GM19328 (cell line): Measurements from ENCODE around the gene CLDN2.
"Not testable (repeated sequence)": the region's sequence is repeated elsewhere in the genome, so short reads cannot be mapped to it uniquely, and the experiment has no call there.

Experiments
- ATAC-seq: cut with Tn5 transposase; IDR thresholded peaks from one replicate; pipeline ENCODE4 v1.9.1; 2021; ENCODE audit warnings: mild to moderate bottlenecking, moderate library complexity; ENCODE audit not compliant: unreplicated experiment

Gene CLDN2

DNA sequence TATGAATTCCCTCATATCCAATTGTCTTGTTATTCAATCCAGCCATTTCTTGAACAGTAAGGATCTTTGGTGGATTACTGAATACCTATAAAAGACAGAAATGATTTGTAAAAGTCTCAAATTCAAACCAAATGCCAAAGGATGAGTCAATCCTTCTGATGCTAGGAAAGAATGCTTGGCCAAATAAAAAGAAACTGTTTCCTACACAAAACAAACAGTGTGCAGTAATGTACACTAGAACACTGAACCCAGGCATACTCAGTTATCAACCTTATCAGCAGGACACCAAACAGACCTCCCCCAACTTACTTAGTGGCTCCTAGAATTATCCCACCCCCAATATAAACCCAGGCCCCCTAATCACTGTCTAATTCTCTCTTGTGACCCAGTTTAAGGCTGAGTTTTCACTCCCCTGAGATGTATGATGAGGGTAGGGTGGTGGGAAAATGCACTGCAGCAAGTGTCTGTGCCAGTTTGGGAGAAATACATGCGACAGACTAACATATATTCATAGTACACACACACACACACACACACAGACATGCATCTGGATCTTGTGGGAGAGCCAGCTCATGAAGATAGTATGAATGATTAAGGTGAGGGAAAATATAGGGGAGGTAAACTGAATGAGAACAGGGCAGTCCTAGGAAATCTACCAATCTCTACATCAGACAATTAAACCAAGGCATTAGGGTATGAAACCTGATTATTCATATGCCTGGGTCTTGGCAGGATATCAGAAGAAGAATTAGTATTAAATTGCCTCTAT lies 35.0 kb downstream of the CLDN2 start:
- ATAC-seq = no peak

DNA sequence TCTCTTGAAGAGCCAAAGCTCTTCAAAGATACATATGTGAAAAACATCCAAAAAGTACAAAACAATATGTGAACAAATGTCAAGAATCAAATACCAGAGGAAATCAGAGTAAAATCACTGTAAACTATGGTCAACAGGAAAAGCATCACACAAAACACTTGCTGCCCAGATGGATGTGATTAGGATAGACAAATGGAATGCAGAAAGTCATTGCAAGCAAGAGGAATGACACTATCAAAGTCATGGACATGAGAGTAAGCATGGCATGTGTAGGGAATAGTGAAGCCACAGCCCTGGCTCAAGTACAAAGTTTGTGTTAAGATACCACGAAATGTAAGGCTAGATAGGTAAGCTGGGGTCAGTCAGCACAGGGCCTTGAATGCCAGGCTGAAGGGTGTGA lies 37.7 kb downstream of the CLDN2 start:
- ATAC-seq = no peak

DNA sequence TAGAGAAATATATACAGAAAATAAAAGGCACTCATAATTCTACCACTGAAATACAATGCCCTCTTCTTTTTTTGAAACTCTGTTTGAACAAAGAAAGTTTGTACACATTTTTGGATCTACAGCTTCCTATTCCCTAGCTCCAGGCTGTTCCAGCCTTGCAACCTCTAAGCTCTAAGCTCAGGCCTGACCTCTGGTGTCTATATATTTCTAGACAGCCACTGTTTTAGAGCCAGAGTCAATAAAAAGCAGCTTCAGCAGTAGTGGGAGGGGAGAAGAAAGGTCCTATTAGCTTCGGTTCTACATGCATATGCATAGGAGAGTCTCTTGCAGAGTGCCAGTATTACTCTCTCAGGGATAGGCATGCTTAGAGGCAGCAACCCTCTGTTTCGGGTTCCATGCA lies 39.7 kb downstream of the CLDN2 start:
- no peak for ATAC-seq

DNA sequence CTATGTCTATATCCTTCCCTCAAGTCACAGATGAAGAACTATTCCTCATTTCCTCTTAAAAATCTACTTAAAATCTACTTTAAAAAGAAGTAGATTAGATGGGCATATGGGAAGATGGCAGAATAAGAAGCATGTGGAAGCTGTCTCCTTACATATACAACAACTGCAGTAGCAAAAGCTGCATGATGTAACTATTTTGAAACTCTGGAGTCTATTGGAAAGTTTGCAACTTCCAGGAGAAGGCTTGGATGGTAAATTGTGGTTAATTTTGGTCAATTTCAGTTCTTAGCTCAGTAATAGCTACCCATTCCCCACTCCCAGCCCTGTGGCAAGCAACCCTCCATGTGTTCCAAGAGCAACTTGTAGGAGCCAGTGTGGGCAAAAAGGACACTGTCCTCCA lies 42.9 kb downstream of the CLDN2 start:
- ATAC-seq = no peak

DNA sequence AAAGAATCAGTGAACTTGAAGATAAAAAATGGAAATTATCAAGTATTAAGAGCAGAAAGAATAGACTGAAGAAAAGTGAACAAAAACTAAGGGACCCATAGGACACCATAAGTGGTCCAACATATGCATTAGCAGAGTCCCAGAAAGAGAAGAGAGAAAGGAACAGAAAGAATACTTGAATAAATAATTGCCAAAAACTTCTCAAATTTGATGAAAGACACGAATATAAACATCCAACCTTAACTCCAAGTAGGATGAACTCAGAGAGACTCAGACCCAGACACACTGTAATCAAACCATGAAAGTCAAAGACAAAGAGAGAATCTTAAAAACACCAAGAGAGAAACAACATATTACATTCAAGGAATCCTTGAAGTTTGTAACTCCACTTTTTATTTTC lies 44.1 kb downstream of the CLDN2 start:
- no peak for ATAC-seq

DNA sequence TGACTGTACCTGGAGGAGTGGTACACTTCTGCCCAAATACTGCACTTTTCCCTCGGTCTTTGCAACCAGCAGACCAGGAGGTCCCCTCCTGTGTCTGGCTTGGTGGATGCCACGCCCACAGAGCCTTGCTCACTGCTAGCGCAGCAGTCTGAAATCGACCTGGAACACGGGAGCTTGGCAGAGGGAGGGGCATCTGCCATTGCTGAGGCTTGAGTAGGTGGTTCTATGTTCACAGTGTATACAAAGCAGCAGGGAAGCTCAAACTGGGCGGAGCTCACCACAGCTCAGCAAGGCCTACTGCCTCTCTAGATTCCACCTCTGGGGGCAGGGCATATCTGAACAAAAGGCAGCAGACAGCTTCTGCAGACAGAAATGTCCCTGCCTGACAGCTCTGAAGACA lies 46.3 kb downstream of the CLDN2 start:
- ATAC-seq = not testable (repeated sequence)

DNA sequence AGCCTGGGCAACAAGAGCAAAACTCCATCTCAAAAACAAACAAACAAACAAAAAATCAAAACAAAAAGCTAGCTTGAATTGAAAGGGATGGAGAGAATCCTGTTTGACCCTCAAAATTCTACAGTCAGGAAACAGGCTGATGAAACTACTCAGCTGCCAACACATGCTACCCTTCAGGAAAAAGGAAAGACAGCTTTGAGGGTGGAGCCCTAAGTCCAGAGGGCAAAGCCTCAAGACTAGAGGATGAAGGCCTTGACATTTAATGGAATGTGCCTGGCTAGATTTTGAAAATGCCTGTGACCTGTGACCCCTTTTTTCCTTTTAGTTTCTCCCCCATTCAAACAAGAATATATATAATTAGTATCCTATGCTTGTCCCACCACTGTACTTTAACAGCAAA lies 52.7 kb downstream of the CLDN2 start:
- no peak for ATAC-seq

DNA sequence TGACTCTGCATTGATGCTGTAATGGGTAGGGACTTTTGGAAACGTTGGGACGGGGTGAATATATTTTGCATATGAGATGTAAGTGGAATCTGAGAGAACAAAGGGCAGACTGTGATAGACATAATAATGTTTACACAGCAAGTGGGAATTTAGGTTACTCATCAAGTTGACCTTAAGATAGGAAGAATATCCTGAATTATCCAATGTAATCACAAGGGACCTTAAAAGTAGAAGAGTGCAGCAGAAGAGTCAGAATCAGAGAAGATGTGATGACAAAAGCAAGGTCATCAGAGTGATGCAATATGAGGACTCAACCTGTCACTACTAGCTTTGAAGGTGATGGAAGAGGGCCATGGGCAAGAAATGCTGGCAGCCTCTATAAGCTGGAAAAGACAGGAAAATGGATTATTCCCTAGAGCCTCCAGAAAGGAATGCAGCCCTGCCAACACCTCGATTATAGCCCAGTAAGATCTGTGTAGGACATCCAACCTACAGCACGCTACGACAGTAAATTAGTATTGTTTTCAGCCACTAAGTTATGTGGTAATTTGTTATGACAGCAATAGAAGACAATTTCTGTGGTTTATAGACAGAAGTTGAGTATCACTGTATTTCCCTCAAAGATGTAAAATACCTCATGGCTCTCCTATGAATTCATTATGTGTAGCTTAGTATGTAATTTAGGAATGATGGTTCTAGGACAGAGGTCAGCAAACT lies 53.4 kb downstream of the CLDN2 start:
- no peak for ATAC-seq

DNA sequence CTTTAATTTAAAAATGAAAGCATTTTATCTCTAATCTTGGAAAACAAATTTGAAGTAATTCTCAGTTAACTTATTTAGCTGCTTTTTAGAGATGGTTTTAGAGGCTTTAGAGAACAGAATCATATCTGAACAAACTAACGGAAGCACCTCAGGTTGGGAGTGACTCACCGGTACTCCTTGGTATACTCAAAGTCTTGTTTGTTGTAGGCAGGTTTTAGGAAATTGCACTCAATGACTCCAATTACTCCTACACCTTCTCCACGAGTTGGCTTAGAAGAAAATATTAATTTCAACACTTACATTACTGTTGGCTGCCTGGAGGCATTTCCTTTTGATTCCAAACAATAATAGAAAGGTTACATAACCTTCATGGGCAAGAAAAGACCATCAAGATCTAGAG lies 56.2 kb downstream of the CLDN2 start:
- no peak for ATAC-seq
